ENCODE data around the gene SLC9A7.

The SLC9A7 gene

GRCh38 chrX:46610070-46610658 lies 148.8 kb downstream of the SLC9A7 start:
- no peak for DNase-seq (ENCODE audit: low read depth in 2 of 2)

DNA sequence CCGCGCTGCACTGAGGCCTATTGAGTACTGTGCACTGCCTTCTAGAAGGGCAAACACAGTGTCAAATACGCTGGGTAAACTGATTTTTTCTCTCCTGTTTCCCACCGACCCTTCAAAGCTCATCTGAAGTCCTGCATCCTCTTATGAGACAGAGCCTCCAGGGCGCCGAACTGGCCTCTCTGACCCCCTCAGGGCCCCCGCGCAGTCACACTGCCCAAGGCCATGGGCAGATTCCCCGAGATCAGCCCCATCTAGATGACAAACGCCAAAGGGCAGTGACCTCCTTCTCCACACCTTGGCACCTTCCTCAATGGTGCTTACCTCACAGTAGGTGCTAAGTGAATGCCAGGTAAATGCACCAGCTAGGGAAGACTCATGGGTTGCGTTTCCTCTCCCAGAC lies 151.0 kb downstream of the SLC9A7 start:
- no peak for DNase-seq (ENCODE audit: low read depth in 2 of 2)

GRCh38 chrX:46602468-46603102 lies 156.3 kb downstream of the SLC9A7 start:
- DNase-seq (ENCODE audit: low read depth in 2 of 2), result no peak

DNA sequence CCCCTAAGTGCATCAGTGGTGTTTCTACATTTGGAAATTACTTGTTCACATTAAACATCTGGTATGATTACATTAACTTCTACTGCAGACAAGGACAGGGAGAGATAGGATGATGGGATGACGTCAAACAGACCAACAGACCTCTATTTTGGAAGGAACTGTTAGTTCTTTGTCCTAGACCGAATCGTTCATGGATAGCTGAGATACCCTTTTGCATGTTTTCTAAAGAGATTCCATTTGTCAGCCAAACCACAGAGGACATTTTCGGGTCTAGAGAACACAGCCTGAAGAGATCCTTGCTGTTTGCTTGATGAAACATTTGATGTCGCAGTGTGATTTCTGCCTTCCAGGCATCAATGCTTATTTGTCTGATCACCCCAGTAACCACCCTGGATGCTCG lies 157.6 kb downstream of the SLC9A7 start:
- DNase-seq (ENCODE audit: low read depth in 2 of 2), result no peak

DNA sequence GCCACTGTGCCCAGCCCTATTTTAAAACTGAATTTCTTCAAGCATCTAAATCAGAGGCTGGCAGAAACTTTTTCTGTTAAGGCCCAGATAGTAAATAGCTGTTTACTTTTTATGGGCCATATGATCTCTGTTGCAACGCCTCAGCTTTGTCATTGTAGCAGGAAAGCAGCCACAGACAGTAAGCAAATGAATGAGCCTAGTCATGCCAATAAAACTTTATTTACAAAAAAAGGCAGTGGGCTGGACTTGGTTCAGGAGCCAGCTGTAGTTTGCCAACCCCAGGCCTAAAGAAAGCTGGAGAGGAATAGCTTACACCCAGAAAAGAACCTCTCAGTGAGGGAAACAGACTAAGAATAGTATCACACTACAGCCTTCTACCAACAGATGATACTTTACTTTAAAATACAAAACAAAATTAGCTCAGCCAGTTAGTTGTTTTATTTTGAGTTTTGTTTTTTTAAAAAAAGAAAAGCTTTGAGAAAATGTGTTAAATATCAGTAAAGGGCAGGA lies 159.8 kb downstream of the SLC9A7 start:
- no peak for DNase-seq (ENCODE audit: low read depth in 2 of 2)

DNA sequence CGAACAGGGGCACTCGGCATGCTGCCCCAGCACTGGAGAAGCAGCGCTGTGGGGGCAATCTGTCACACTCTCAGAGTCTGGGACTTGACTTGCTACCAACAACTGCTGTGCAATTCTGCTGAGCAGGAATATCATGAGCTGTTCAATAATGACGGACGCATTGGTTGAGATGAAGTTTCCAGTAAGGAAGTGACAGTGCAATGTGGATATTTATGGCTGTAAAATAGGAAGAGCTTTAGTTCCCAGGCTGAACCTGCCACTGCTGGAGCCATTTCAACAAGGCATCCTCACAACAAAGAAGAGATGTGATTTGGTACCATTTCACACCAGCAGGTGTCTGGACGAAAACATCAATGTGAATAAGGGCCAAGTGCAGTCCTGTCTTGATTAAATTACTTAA lies 161.1 kb downstream of the SLC9A7 start:
- no peak for DNase-seq (ENCODE audit: low read depth in 2 of 2)

DNA sequence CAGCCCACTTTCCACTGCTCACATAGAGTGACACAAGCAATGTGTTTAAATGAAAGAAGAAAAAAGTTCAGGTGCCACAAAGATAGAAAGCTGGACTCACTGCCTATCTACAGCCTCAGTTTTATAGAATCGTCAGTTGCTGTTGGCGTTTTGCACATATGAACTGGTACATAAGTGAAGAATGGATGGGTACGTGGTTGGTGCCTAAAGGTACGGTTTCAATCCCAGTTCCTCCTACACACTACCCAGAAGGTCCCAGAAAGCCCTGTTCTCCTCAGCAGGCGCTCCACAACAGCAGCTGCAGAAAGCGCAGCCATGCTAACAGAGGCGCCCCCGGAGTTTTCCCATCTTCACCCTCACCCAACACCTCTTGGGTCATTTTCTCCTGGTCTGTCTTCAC lies 161.7 kb downstream of the SLC9A7 start:
- DNase-seq (ENCODE audit: low read depth in 2 of 2), result no peak

- no peak for DNase-seq (ENCODE audit: low read depth in 2 of 2)
Observed at GRCh38 chrX:46595084-46595483, 163.8 kb downstream of the SLC9A7 start.

DNA sequence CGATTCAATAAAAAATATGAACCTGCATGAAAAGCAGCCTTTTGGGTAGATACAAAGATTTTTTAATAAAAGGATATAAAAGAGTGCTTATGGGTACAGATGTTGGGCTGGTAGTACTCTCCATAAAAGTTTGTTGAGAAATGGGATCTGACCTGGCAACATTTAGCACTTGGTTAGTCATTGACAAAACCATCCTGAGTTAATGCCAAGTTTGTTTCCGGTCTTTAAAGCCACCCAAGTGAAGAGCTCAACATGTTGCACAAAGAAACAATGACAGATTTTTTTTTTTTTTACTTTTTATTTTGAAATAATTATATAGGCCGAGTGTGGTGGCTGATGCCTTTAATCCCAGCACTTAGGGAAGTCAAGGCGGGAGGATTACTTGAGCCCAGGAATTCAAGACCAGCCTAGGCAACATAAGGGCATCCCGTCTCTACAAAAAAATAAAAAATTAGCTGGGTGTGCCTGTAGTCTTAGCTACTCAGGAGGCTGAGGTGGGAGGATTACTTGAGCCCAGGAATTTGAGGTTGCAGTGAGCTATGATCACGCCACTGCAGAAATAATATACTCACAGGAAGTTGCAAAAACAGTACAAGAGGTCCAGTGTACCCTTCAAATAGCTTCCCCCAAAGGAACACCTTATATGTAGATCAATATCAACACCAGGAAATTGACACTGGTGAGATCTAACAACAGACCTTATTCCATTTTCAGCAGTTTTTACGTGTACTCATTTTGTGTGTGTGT lies 168.8 kb downstream of the SLC9A7 start:
- no peak for DNase-seq (ENCODE audit: low read depth in 2 of 2)

GRCh38 chrX:46588263-46588662 lies 170.7 kb downstream of the SLC9A7 start:
- DNase-seq (ENCODE audit: low read depth in 2 of 2), result no peak

- DNase-seq (ENCODE audit: low read depth in 2 of 2), result no peak
Observed at GRCh38 chrX:46587753-46588171, 171.2 kb downstream of the SLC9A7 start.

DNA sequence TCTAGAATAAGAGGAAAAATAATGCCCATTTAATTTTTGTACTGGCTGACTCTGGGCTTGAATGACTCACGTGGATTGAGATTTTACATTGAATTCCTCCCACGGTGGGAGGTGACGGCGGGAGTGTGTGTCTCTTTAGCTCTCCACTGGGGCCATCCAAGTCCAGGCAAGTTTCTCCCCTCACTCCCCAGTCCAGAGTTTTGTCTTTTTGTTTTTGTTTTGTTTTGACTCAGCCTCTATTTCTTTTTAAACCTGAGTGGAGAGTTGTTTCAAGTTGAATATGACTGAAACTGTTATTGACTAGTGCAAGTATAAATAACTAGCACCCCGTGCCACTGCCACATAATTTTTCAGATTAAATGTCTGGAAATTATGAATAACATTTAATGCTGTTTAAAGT lies 171.8 kb downstream of the SLC9A7 start:
- no peak for DNase-seq (ENCODE audit: low read depth in 2 of 2)

- DNase-seq (ENCODE audit: low read depth in 2 of 2), result no peak
Observed at GRCh38 chrX:46584736-46585135, 174.2 kb downstream of the SLC9A7 start.

DNA sequence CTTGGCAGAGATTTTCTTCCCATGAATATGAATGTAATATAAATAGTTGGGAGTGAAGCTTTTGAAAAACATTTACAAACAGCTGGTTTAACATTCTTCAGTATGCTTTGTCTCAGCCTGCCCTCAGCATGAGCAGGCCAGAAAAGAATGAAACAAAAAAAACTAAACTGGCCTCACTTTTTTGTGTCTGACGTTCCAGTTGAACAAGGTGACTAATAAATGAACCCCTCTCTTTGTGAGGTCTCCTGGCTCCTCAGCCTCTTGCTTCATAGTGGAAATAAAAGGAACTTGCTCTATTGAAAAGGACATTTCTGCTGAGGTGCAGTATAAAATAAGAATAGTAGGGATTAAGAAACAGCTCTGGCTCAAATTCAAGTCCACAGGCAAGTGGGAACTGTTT lies 176.0 kb downstream of the SLC9A7 start:
- DNase-seq (ENCODE audit: low read depth in 2 of 2), result no peak

DNA sequence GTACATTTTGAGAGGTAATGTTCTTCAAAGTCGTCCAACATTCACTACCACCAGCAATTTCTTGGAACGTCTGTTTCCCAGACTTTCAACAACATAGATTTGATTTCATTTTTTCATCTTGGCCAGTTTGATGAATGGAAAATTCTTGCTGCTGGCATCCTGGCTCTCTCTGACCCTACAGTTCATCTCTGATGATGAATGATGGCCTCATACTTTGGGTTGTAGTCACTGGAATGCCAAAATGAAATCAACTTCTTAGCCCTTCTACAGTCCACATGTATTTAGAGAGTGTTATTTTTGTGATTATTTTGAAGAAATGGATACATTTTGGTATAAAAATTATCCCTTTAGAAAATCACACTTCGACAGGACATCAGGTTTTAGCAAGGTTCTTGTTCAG lies 176.6 kb downstream of the SLC9A7 start:
- no peak for DNase-seq (ENCODE audit: low read depth in 2 of 2)

- DNase-seq (ENCODE audit: low read depth in 2 of 2), result no peak
Observed at GRCh38 chrX:46580613-46581012, 178.3 kb downstream of the SLC9A7 start.

- DNase-seq (ENCODE audit: low read depth in 2 of 2), result no peak
Observed at GRCh38 chrX:46579250-46579649, 179.7 kb downstream of the SLC9A7 start.

GRCh38 chrX:46577221-46578005 lies 181.5 kb downstream of the SLC9A7 start:
- DNase-seq (ENCODE audit: low read depth in 2 of 2), result no peak

DNA sequence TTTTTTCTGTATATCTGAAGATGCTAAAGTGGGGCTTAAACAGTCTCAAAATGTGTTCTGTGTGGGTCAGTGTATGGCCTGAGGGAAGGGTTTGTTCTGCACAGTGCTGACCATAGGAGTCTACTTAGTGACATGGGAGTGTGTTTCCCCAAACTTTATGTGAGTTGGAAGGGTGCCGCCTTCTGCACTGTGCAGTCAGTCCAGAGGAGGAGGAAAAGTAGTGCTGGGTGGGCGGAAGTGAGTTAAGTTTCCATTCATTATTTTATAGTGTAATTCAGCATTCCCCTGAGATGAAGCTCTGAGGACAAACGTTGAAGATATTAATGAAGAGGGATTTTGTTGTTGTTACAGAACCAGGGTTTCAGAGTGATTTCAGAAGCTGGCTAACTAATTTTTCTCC lies 182.5 kb downstream of the SLC9A7 start:
- DNase-seq (ENCODE audit: low read depth in 2 of 2), result no peak

- DNase-seq (ENCODE audit: low read depth in 2 of 2), result no peak
Observed at GRCh38 chrX:46575991-46576392, 182.9 kb downstream of the SLC9A7 start.

- DNase-seq (ENCODE audit: low read depth in 2 of 2), result no peak
Observed at GRCh38 chrX:46575586-46575985, 183.3 kb downstream of the SLC9A7 start.

- peak in 1 of 2 donors; percentile 17 for DNase-seq (ENCODE audit: low read depth in 2 of 2)
Observed at GRCh38 chrX:46574774-46575381, 184.0 kb downstream of the SLC9A7 start.
